Measurements from ENCODE around the gene ADGRA1. TPM values are rescaled to one million over a fixed set of nuclear protein-coding genes. Genes with fewer than 3 reads are reported as not detected.

Gene ADGRA1
- total and polyA plus RNA-seq, 2 experiments from 2014 or later: not detected

DNA sequence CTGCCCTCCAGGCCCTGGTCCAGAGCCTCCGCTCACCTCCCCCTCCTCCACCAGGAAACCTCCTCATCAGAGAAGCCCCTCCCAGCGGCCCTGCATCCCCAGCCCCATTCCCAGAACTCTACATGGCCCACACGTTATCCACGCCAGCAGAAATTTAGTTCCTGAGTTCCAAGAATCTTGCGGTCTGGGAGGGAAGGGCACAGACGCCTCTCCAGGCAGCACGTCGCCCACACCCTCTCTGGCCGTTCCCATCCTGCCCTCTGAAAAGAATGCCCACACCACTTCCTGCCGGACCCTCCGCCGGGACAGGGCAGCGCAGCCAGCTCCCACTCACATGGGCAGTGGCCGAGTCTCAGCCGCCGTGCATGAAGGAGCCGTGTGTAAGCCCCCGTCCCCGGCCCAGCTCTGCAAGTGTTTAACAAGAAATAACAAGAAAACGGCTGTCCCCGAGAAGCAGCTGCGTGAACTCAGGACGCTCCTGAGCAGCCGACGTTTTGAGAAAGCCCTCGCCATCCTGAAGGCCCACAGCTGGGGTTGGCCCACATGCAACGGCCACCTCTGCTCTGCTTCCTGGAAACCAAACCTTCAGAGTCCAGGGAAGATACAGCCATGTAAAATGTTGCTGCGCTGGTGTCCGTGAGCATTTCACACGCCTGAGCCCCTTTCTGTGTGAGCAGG is 17.4 kb downstream of the ADGRA1 start:
- TF ChIP-seq EZH2phosphoT487 (IDR thresholded peaks at IDR 0.05; ENCODE audit: insufficient read depth, low read depth) (no peak), EZH2 (IDR thresholded peaks at IDR 0.05; ENCODE audit: insufficient read depth, poor library complexity, severe bottlenecking) (no peak)
- Histone ChIP-seq H3K79me2 (ENCODE audit: insufficient read depth) (no peaks in the 10 kb centered on the region), H3K4me1 (ENCODE audit: insufficient read depth) (no peaks in the 10 kb centered on the region), H3K27ac (no peak overlapping the region), H3K36me3 (ENCODE audit: low read depth) (no peaks in the 10 kb centered on the region), H3K4me2 (ENCODE audit: unreplicated experiment) (no peak overlapping the region), H3K4me3 (no peak overlapping the region), H3K27me3 (replicated peaks; ENCODE audit: insufficient read depth) (peaks cover 39% of the 10 kb centered on the region), H3F3A (ENCODE audit: insufficient read depth) (no peaks in the 10 kb centered on the region), H3K9me2 (ENCODE audit: insufficient read depth) (no peaks in the 10 kb centered on the region), H3K9ac (no peak overlapping the region), H2AFZ (no peak overlapping the region), H4K20me1 (ENCODE audit: insufficient read depth) (no peaks in the 10 kb centered on the region), H3K9me3 (ENCODE audit: low read depth) (no peaks in the 10 kb centered on the region)
- WGBS, 2 experiments (ENCODE audit: low coverage in 1 of 2, low lambda C conversion rate in 2 of 2, missing lambda C conversion rate in 2 of 2): 12% methylated on average over 30 of the region's 30 CpGs
- peak; percentile 28 for DNase-seq
- in situ Hi-C loops (cut with MboI): no loop called here

DNA sequence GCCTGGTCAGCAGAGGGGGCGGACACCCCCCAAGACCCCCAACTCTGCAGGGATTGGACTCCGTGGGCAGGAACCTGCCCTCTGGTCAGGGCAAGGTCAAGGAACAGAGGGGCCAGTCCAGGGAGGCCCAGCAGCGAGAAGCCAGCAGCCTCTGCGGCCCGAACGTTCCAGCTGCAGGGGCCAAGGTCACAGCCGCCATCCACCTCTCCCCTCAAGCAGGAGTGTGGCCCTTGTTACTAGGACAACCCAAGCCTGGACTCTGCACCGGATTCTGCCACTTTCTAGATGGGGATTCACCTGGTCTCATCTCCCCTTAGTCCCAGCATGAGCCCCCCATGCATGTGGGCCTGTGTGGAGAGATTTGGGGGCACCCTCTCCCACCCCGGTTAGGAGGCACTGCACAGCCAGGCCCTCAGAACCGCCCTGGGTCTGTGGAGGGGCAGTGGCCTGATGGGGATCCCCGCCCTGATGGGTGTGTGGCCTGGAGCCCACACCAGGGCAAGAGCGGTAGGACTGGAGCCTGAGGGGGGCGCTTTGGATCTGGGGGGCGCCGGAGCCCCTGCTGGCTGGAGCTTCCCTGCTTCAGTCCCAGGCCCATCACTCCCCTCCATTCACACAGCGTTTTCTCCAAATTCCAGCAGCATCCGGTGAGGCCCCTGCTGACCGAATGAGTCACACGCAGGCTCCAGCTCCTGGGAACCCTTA is 18.1 kb downstream of the ADGRA1 start:
- in situ Hi-C loops (cut with MboI): no loop called here
- Histone ChIP-seq H3K9me2 (ENCODE audit: insufficient read depth) (no peaks in the 10 kb centered on the region), H3K9me3 (ENCODE audit: low read depth) (no peaks in the 10 kb centered on the region), H3K4me3 (no peak overlapping the region), H3K4me2 (ENCODE audit: unreplicated experiment) (no peak overlapping the region), H3K27me3 (replicated peaks; ENCODE audit: insufficient read depth) (peaks cover 32% of the 10 kb centered on the region), H4K20me1 (ENCODE audit: insufficient read depth) (no peaks in the 10 kb centered on the region), H3K9ac (no peak overlapping the region), H3F3A (ENCODE audit: insufficient read depth) (no peaks in the 10 kb centered on the region), H2AFZ (no peak overlapping the region), H3K27ac (no peak overlapping the region), H3K4me1 (ENCODE audit: insufficient read depth) (no peaks in the 10 kb centered on the region), H3K36me3 (ENCODE audit: low read depth) (no peaks in the 10 kb centered on the region), H3K79me2 (ENCODE audit: insufficient read depth) (no peaks in the 10 kb centered on the region)
- WGBS, 2 experiments (ENCODE audit: low coverage in 1 of 2, low lambda C conversion rate in 2 of 2, missing lambda C conversion rate in 2 of 2): 42 to 43% methylated on average over 16 to 18 of the region's 19 CpGs
- DNase-seq: no peak
- TF ChIP-seq EZH2 (IDR thresholded peaks at IDR 0.05; ENCODE audit: insufficient read depth, poor library complexity, severe bottlenecking) (no peak), EZH2phosphoT487 (IDR thresholded peaks at IDR 0.05; ENCODE audit: insufficient read depth, low read depth) (no peak)

DNA sequence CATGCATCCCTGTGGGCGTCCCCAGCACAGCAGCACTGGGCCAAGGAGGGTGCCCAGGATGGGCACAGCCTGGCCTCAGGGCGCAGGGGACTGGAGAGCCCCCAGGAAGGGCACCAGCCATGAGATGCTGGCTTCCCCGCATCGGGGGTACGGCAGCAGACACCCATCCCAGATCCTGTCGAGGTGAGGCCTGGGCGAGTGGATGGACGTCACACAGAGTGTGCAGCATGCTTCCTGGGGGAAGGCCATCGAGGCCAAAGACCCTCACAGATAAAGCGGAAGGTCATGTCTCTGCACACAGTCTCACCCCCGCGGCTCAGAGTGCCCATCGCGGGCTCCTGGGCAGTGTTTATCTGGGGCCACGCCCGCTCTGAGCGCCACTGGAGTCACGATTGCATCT is 18.8 kb downstream of the ADGRA1 start:
- no peaks in the 10 kb centered on the region for H3K9me2 ChIP-seq (ENCODE audit: insufficient read depth)
- H3K4me2 ChIP-seq (ENCODE audit: unreplicated experiment): no peak overlapping the region
- peaks cover 26% of the 10 kb centered on the region for H3K27me3 ChIP-seq (replicated peaks; ENCODE audit: insufficient read depth)
- H3K27ac ChIP-seq: no peak overlapping the region
- no peak for TF ChIP-seq EZH2phosphoT487 (IDR thresholded peaks at IDR 0.05; ENCODE audit: insufficient read depth, low read depth)
- no peak for TF ChIP-seq EZH2 (IDR thresholded peaks at IDR 0.05; ENCODE audit: insufficient read depth, poor library complexity, severe bottlenecking)
- H3K9me3 ChIP-seq (ENCODE audit: low read depth): no peaks in the 10 kb centered on the region
- in situ Hi-C loops (cut with MboI): no loop called here
- no peak for DNase-seq
- 68 to 72% methylated on average over 18 of the region's 18 CpGs for WGBS, 2 experiments (ENCODE audit: low coverage in 1 of 2, low lambda C conversion rate in 2 of 2, missing lambda C conversion rate in 2 of 2)
- H3K4me3 ChIP-seq: no peak overlapping the region
- no peak overlapping the region for H3K9ac ChIP-seq
- H3F3A ChIP-seq (ENCODE audit: insufficient read depth): no peaks in the 10 kb centered on the region
- no peaks in the 10 kb centered on the region for H3K79me2 ChIP-seq (ENCODE audit: insufficient read depth)
- H2AFZ ChIP-seq: no peak overlapping the region
- no peaks in the 10 kb centered on the region for H4K20me1 ChIP-seq (ENCODE audit: insufficient read depth)
- H3K4me1 ChIP-seq (ENCODE audit: insufficient read depth): no peaks in the 10 kb centered on the region
- H3K36me3 ChIP-seq (ENCODE audit: low read depth): no peaks in the 10 kb centered on the region

DNA sequence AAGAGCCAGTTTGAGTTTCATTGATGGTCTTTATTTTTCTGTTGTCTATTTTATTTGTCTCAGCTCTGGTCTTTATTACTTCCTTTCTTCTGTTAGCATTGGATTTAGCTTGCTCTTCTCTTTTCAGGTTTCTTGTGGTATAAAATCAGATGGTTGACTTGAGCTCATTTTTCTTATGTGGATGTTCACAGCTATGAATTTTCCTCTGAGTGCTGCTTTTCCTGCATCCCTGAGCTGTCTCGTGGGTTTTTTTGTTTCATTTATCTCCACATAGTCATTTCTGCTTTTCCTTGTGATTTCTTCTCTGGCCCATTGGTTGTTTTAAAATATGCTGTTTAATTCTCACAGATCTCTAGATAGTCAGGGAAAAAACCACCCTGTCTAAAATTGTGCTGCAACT is 19.7 kb downstream of the ADGRA1 start:
- H3K4me2 ChIP-seq (ENCODE audit: unreplicated experiment): no peak overlapping the region
- in situ Hi-C loops (cut with MboI): no loop called here

More for the DNA sequence above, 19.7 kb downstream of the ADGRA1 start:
- Histone ChIP-seq H3K9me2 (ENCODE audit: insufficient read depth) (no peaks in the 10 kb centered on the region), H3F3A (ENCODE audit: insufficient read depth) (no peaks in the 10 kb centered on the region), H3K9me3 (ENCODE audit: low read depth) (no peaks in the 10 kb centered on the region), H3K4me3 (no peak overlapping the region), H4K20me1 (ENCODE audit: insufficient read depth) (no peaks in the 10 kb centered on the region), H3K79me2 (ENCODE audit: insufficient read depth) (no peaks in the 10 kb centered on the region), H3K27me3 (replicated peaks; ENCODE audit: insufficient read depth) (peaks cover 26% of the 10 kb centered on the region), H3K36me3 (ENCODE audit: low read depth) (no peaks in the 10 kb centered on the region), H2AFZ (no peak overlapping the region), H3K27ac (no peak overlapping the region), H3K4me1 (ENCODE audit: insufficient read depth) (no peaks in the 10 kb centered on the region), H3K9ac (no peak overlapping the region)
- no peak for DNase-seq
- TF ChIP-seq EZH2 (IDR thresholded peaks at IDR 0.05; ENCODE audit: insufficient read depth, poor library complexity, severe bottlenecking): no peak
- no peak for TF ChIP-seq EZH2phosphoT487 (IDR thresholded peaks at IDR 0.05; ENCODE audit: insufficient read depth, low read depth)
- WGBS, 2 experiments (ENCODE audit: low coverage in 1 of 2, low lambda C conversion rate in 2 of 2, missing lambda C conversion rate in 2 of 2): 11 to 25% methylated on average over 1 of the region's 1 CpG
